ENCODE results near the gene AAK1.

Gene AAK1

GRCh38 chr2:69544951-69545350 is 98.6 kb downstream of the AAK1 start:
- TF ChIP-seq CTCF (conservative IDR thresholded peaks at IDR 0.05; ENCODE audit: low read depth), result no peak
- no peak overlapping the region for H3K27ac ChIP-seq
- DNase-seq (ENCODE audit: low spot score), result no peak
- POLR2A ChIA-PET (ENCODE audit: low non-redundant PET), result no interaction called here
- CTCF ChIA-PET, result no interaction called here

GRCh38 chr2:69539549-69539908 is 104.0 kb downstream of the AAK1 start:
- TF ChIP-seq CTCF (conservative IDR thresholded peaks at IDR 0.05; ENCODE audit: low read depth), result no peak
- ChIA-PET CTCF (interaction anchor here (0.6 kb wide), 1 partner anchor 1062 kb away, joined by 3 read pairs; no protein-coding TSS in a partner anchor), POLR2A (ENCODE audit: low non-redundant PET) (no interaction called here)
- DNase-seq (ENCODE audit: low spot score), result no peak
- no peak overlapping the region for H3K27ac ChIP-seq

GRCh38 chr2:69538872-69539548 is 104.5 kb downstream of the AAK1 start:
- POLR2A ChIA-PET (ENCODE audit: low non-redundant PET), result no interaction called here
- CTCF ChIA-PET, result interaction anchor here (0.6 kb wide), 3 partner anchors 32 to 1061 kb away, joined by 3 to 10 read pairs (median 3); no protein-coding TSS in a partner anchor
- peak; percentile 41 for DNase-seq (ENCODE audit: low spot score)
- no peak overlapping the region for H3K27ac ChIP-seq
- no peak for TF ChIP-seq CTCF (conservative IDR thresholded peaks at IDR 0.05; ENCODE audit: low read depth)

GRCh38 chr2:69538249-69538648 is 105.3 kb downstream of the AAK1 start:
- TF ChIP-seq CTCF (conservative IDR thresholded peaks at IDR 0.05; ENCODE audit: low read depth), result no peak
- DNase-seq (ENCODE audit: low spot score), result no peak
- CTCF ChIA-PET, result interaction anchor here (0.6 kb wide), 2 partner anchors 32 to 44 kb away, joined by 3 to 10 read pairs; no protein-coding TSS in a partner anchor
- H3K27ac ChIP-seq, result no peak overlapping the region
- POLR2A ChIA-PET (ENCODE audit: low non-redundant PET), result no interaction called here

GRCh38 chr2:69535817-69536241 is 107.7 kb downstream of the AAK1 start:
- no peak overlapping the region for H3K27ac ChIP-seq

GRCh38 chr2:69531186-69531585 is 112.4 kb downstream of the AAK1 start:
- no peak overlapping the region for H3K27ac ChIP-seq
- POLR2A ChIA-PET (ENCODE audit: low non-redundant PET), result no interaction called here
- no peak for DNase-seq (ENCODE audit: low spot score)
- TF ChIP-seq CTCF (conservative IDR thresholded peaks at IDR 0.05; ENCODE audit: low read depth), result no peak
- CTCF ChIA-PET, result no interaction called here

More at GRCh38 chr2:69535817-69536241, 107.7 kb downstream of the AAK1 start:
- DNase-seq (ENCODE audit: low spot score), result no peak
- CTCF ChIA-PET, result no interaction called here
- POLR2A ChIA-PET (ENCODE audit: low non-redundant PET), result no interaction called here
- TF ChIP-seq CTCF (conservative IDR thresholded peaks at IDR 0.05; ENCODE audit: low read depth), result no peak
